Heart left ventricle (tissue), 13 donors: ENCODE measurements around the gene RALGAPA1.

ENCODE experiments used
- CTCF ChIP-seq, 12 donors: fragments of 200-600 bp; sonication (generic) in 4 of 12; IDR thresholded peaks; one replicate each; pipeline versions ENCODE4 v1.5.0 to v1.8.0; 2018 to 2022; ENCODE audit warnings: antibody characterized with exemption in 12 of 12, mild to moderate bottlenecking in 5 of 12
- POLR2A ChIP-seq, 2 donors: fragments of 450-650 bp; IDR thresholded peaks; one replicate each; pipeline ENCODE4 v1.6.1; 2017; ENCODE audit warnings: antibody characterized with exemption in 2 of 2, mild to moderate bottlenecking in 2 of 2, moderate library complexity in 2 of 2
- donor health status: ischemic (EF 13 %, LVEDD 7.1; RV severe dilation, severe dysfunction).
- donor health status: DM: no; HTN: yes; CAD: no.
- donor health status: DM: no; HTN: no; CAD: no.
- donor health status: ischemic (EF 25% LVEDD 6.9; RV normal size, moderate dysfunction).
- donor health status: ischemic (EF 25% LVEDD 5.7; RV mildly dilated, moderate dysfunction).
- donor health status: ischemic (EF 35%, LVEDD 5.7; RV mildly dilated, moderate dysfunction).
- donor health status: nonischemic (EF 11% LVEDD 7.7; RV severe dilation, severe dysfunction).
- donor health status: DM: yes; HTN: yes; CAD: no.
- donor health status: PGD.
- donor health status: ischemic (EF 29% LVEDD 5.4; RV normal size, mild dysfunction).
- donor health status: nonischemic (EF 23%, LVEDD 6.1; RV moderate dilation, normal function).

DNA sequence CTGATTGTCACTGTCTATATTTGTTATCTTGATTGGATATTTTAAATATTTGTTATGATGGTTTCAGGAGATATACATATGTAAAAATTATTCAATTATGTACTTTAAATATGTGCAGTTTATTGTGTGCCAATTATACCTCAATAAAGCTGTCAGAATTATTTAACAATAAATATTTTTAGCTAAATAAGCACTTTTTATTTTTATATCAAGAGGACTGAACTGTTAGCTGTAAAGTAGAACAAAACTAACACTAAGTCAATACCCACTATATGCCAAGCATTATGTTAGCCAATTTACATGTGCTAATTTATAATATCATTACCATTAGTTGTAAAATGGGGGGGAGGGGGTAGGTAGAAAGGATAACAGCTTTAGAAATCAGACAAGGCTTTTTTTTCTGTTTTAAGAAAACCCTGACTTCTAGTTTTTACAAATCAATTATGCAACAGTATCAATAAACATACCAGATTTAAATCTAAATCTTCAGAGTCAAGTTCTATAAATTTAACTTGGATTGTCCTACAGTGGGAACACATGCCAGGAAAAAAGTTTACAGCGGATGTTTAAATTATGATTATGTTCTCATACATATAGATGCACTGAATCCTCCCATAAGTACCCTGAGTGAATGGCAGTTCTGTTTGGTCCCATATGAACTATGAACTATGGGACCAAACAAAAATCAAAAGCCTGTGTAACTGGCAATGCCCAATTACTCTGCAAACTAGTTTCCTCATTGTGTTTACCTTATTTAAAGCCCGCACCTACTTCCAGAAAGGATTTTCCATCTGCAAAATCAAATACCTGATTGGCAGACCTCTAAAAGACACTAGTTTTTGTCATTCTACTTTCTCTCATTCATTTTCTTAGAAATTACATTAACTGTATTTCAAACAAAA, 2.8 kb downstream of the RALGAPA1 start:
- no peak for TF ChIP-seq CTCF (IDR thresholded peaks at IDR 0.05)
- no peak for TF ChIP-seq POLR2A (IDR thresholded peaks at IDR 0.05)
